ENCODE measurements around the gene FAM72A.

The FAM72A gene

GRCh38 chr1:206145771-206146290 lies 56.8 kb downstream of the FAM72A start:
- no peak for DNase-seq

- no peak for DNase-seq
Observed at GRCh38 chr1:206144605-206145004, 58.0 kb downstream of the FAM72A start.

- no peak for DNase-seq
Observed at GRCh38 chr1:206143537-206144172, 59.0 kb downstream of the FAM72A start.

GRCh38 chr1:206142770-206143169 lies 59.9 kb downstream of the FAM72A start:
- no peak for DNase-seq

GRCh38 chr1:206142011-206142410 lies 60.6 kb downstream of the FAM72A start:
- DNase-seq, result no peak

- no peak for DNase-seq
Observed at GRCh38 chr1:206136241-206136640, 66.4 kb downstream of the FAM72A start.
